ENCODE results near the gene TUBB3.

- TF ChIP-seq JUND (IDR thresholded peaks at IDR 0.05) (no peak), CTCF (IDR thresholded peaks at IDR 0.05 in 2 of 3, conservative IDR thresholded peaks at IDR 0.05 in 1 of 3; ENCODE audit: borderline replicate concordance in 1 of 3, insufficient read depth in 1 of 3, low read depth in 2 of 3, low read length in 2 of 3) (no peak), MAX (IDR thresholded peaks at IDR 0.05) (no peak), TCF7L2 (IDR thresholded peaks at IDR 0.05; ENCODE audit: borderline replicate concordance, extremely low read depth, insufficient read depth, insufficient read length) (no peak), POLR2A (IDR thresholded peaks at IDR 0.05; ENCODE audit: borderline replicate concordance, extremely low read depth, insufficient read depth, insufficient read length) (no peak), SRF (IDR thresholded peaks at IDR 0.05; ENCODE audit: low read depth) (no peak), POLR2AphosphoS5 (IDR thresholded peaks at IDR 0.05; ENCODE audit: low read depth, low read length) (no peak), ATF3 (IDR thresholded peaks at IDR 0.05) (no peak), CEBPB (IDR thresholded peaks at IDR 0.05; ENCODE audit: low read depth) (no peak), SP1 (IDR thresholded peaks at IDR 0.05; ENCODE audit: low read depth) (no peak), REST (IDR thresholded peaks at IDR 0.05; ENCODE audit: low read depth) (no peak), EZH2 (IDR thresholded peaks at IDR 0.05) (no peak)
These were observed 22.3 kb upstream of the TUBB3 start for GRCh38 chr16:89900885-89901284.

Measured in HCT116 (cell line).